KMS-11 (cell line): Measurements from ENCODE around the gene ZNF236.

Experiments
- H2AFZ ChIP-seq: fragments of 200-600 bp; sonication (generic); 2 replicates; pipeline ENCODE4 v1.6.1; 2016; ENCODE audit warnings: antibody characterized with exemption, mixed run types, low read depth
- H3K27ac ChIP-seq: fragments of 200-600 bp; sonication (generic); 2 replicates; pipeline ENCODE4 v1.6.1; 2016; ENCODE audit warnings: mild to moderate bottlenecking, mixed run types
- H3K27me3 ChIP-seq: fragments of 200-600 bp; sonication (generic); 2 replicates; pipeline ENCODE4 v1.6.1; 2017; ENCODE audit warnings: mild to moderate bottlenecking, low read depth, mixed run types, moderate library complexity; ENCODE audit not compliant: insufficient read depth
- H3K36me3 ChIP-seq: fragments of 200-600 bp; sonication (generic); 2 replicates; pipeline ENCODE4 v1.6.1; 2017; ENCODE audit warnings: mild to moderate bottlenecking, mixed run types; ENCODE audit not compliant: insufficient read depth
- H3K4me1 ChIP-seq: fragments of 200-600 bp; sonication (generic); 2 replicates; pipeline ENCODE4 v1.6.1; 2016; ENCODE audit warnings: mild to moderate bottlenecking, low read depth, mixed run types; ENCODE audit not compliant: poor library complexity, severe bottlenecking
- H3K4me2 ChIP-seq: fragments of 200-600 bp; sonication (generic); 2 replicates; pipeline ENCODE4 v1.7.0; 2016; ENCODE audit warnings: mild to moderate bottlenecking, mixed run types
- H3K4me3 ChIP-seq: fragments of 200-600 bp; sonication (generic); IDR thresholded peaks from 2 replicates; pipeline ENCODE4 v1.6.1; 2017; ENCODE audit warnings: low read depth, low read length, mixed read lengths; ENCODE audit not compliant: insufficient read depth
- H3K79me2 ChIP-seq: fragments of 200-600 bp; sonication (generic); 2 replicates; pipeline ENCODE4 v1.6.1; 2016; ENCODE audit warnings: low read depth, mixed run types; ENCODE audit not compliant: insufficient read depth
- H3K9ac ChIP-seq: fragments of 200-600 bp; sonication (generic); 2 replicates; pipeline ENCODE4 v1.6.1; 2016; ENCODE audit warnings: mild to moderate bottlenecking, mixed run types
- H4K20me1 ChIP-seq: fragments of 200-600 bp; sonication (generic); 2 replicates; pipeline ENCODE4 v1.6.1; 2016; ENCODE audit warnings: mild to moderate bottlenecking, mixed run types; ENCODE audit not compliant: insufficient read depth
- CTCF ChIP-seq: fragments of 200-600 bp; sonication (generic); conservative IDR thresholded peaks from 2 replicates; pipeline ENCODE4 v1.6.1; 2017; ENCODE audit warnings: low read depth, mild to moderate bottlenecking, antibody characterized with exemption, low read length, moderate library complexity, mixed read lengths

Gene ZNF236

GRCh38 chr18:76844742-76845477 lies 22.6 kb downstream of the ZNF236 start:
- H3K27me3 ChIP-seq = no peaks in the 10 kb centered on the region
- no peak overlapping the region for H3K9ac ChIP-seq
- H3K79me2 ChIP-seq = peaks cover 33% of the 10 kb centered on the region; the same call in 1 of the 2 replicates
- H3K4me3 ChIP-seq = no peak overlapping the region
- H3K27ac ChIP-seq = no peak overlapping the region
- H3K4me2 ChIP-seq = no peak overlapping the region
- H3K4me1 ChIP-seq = peaks cover 3% of the 10 kb centered on the region
- TF ChIP-seq CTCF = no peak
- no peaks in the 10 kb centered on the region for H3K36me3 ChIP-seq
- H4K20me1 ChIP-seq = no peaks in the 10 kb centered on the region; the same call in 1 of the 2 replicates
- no peak overlapping the region for H2AFZ ChIP-seq

GRCh38 chr18:76846217-76846616 lies 23.9 kb downstream of the ZNF236 start:
- Histone ChIP-seq H3K36me3 (no peaks in the 10 kb centered on the region), H3K9ac (no peak overlapping the region), H3K27me3 (no peaks in the 10 kb centered on the region), H3K4me2 (no peak overlapping the region), H3K79me2 (peaks cover 30% of the 10 kb centered on the region; the same call in 1 of the 2 replicates), H3K4me3 (no peak overlapping the region), H3K27ac (no peak overlapping the region), H4K20me1 (no peaks in the 10 kb centered on the region; the same call in 1 of the 2 replicates), H2AFZ (no peak overlapping the region), H3K4me1 (peaks cover 4% of the 10 kb centered on the region)
- no peak for TF ChIP-seq CTCF

GRCh38 chr18:76847916-76848315 lies 25.6 kb downstream of the ZNF236 start:
- Histone ChIP-seq H3K36me3 (no peaks in the 10 kb centered on the region), H3K9ac (no peak overlapping the region), H3K4me2 (no peak overlapping the region), H3K79me2 (peaks cover 30% of the 10 kb centered on the region; the same call in 1 of the 2 replicates), H2AFZ (no peak overlapping the region), H3K4me3 (no peak overlapping the region), H3K4me1 (peaks cover 4% of the 10 kb centered on the region), H3K27ac (no peak overlapping the region), H4K20me1 (no peaks in the 10 kb centered on the region; the same call in 1 of the 2 replicates), H3K27me3 (no peaks in the 10 kb centered on the region)
- TF ChIP-seq CTCF = no peak; the same call in 1 of the 2 replicates

GRCh38 chr18:76850112-76850511 lies 27.8 kb downstream of the ZNF236 start:
- Histone ChIP-seq H3K27ac (no peak overlapping the region), H3K36me3 (no peaks in the 10 kb centered on the region), H3K4me2 (no peak overlapping the region), H3K79me2 (peaks cover 25% of the 10 kb centered on the region; the same call in 1 of the 2 replicates), H4K20me1 (no peaks in the 10 kb centered on the region; the same call in 1 of the 2 replicates), H3K9ac (no peak overlapping the region), H2AFZ (no peak overlapping the region), H3K4me3 (no peak overlapping the region), H3K4me1 (peaks cover 4% of the 10 kb centered on the region), H3K27me3 (no peaks in the 10 kb centered on the region)
- no peak for TF ChIP-seq CTCF
